Natural killer cell (primary cell): Measurements from ENCODE around the gene MAP3K9. TPM values are rescaled to one million over a fixed set of nuclear protein-coding genes. Genes with fewer than 3 reads are reported as not detected.

Experiments
- ATAC-seq, 3 donors: fragments of 150-1000 bp in 2 of 3; fragments of 200-7000 bp in 1 of 3; cut with Tn5 transposase; 1 replicate in 1 of 3; 2 replicates in 2 of 3; pipeline ENCODE4 v1.10.0; 2021; ENCODE audit warnings: mild to moderate bottlenecking in 2 of 3, moderate library complexity in 2 of 3
- DNase-seq, 2 donors: peaks; one replicate each; pipeline versions ENCODE4 v3.0.0 to v3.0.0-alpha.2; 2013 to 2021; ENCODE audit warnings: mixed read lengths in 1 of 2
- H3K27ac ChIP-seq: one replicate; pipeline ENCODE4 v1.5.1; 2013; ENCODE audit warnings: mild to moderate bottlenecking, low read length
- H3K27me3 ChIP-seq: one replicate; pipeline ENCODE4 v1.6.1; 2013; ENCODE audit warnings: low read length; ENCODE audit not compliant: control insufficient read depth, insufficient read depth
- H3K36me3 ChIP-seq: one replicate; pipeline ENCODE4 v1.6.1; 2013; ENCODE audit warnings: low read length; ENCODE audit not compliant: control insufficient read depth, insufficient read depth
- H3K4me1 ChIP-seq: one replicate; pipeline ENCODE4 v1.6.1; 2013; ENCODE audit warnings: low read length; ENCODE audit not compliant: control insufficient read depth, insufficient read depth
- H3K4me3 ChIP-seq: one replicate; pipeline ENCODE4 v1.5.1; 2013; ENCODE audit warnings: low read length
- H3K9me3 ChIP-seq: one replicate; pipeline ENCODE4 v1.6.1; 2013; ENCODE audit warnings: low read length; ENCODE audit not compliant: control insufficient read depth, insufficient read depth
- H3K27ac Mint-ChIP-seq, 2 donors: one replicate each; pipeline ENCODE4 v1.8.0; 2022; ENCODE audit warnings: mild to moderate bottlenecking in 2 of 2, mixed read lengths in 2 of 2, moderate library complexity in 1 of 2
- H3K27me3 Mint-ChIP-seq, 2 donors: one replicate each; pipeline ENCODE4 v1.8.0; 2022; ENCODE audit warnings: low read depth in 2 of 2, mixed read lengths in 2 of 2
- H3K36me3 Mint-ChIP-seq: one replicate; pipeline ENCODE4 v1.8.0; 2022; ENCODE audit warnings: mixed read lengths
- H3K4me1 Mint-ChIP-seq, 2 donors: one replicate each; pipeline ENCODE4 v1.8.0; 2022; ENCODE audit warnings: mixed read lengths in 2 of 2
- H3K4me3 Mint-ChIP-seq: one replicate; pipeline ENCODE4 v1.8.0; 2022; ENCODE audit warnings: mild to moderate bottlenecking, moderate library complexity, mixed read lengths
- H3K9me3 Mint-ChIP-seq, 2 donors: one replicate each; pipeline ENCODE4 v1.8.0; 2022; ENCODE audit warnings: mixed read lengths in 2 of 2
- WGBS: methylation state at CpG from one replicate; pipeline ENCODE4 v1.1.7; 2013; ENCODE audit warnings: missing lambda C conversion rate; ENCODE audit not compliant: insufficient coverage; 5-methylcytosine and 5-hydroxymethylcytosine counted together
- intact Hi-C: fragments of 100-400 bp; cut with micrococcal nuclease; formaldehyde crosslinking; loops from one replicate; pipeline ENCODE4 v1.14.2; 2022
- total RNA-seq, 4 donors: library from RNA; stranded (reverse); fragments of 120-200 nt in 1 of 4; gene quantifications; one replicate each; pipeline versions ENCODE4 v1.2.3 to v1.2.4, GENCODE V29; 2013 to 2022
- TF ChIP-seq, protein P1 (sequence below): fragments of 200-600 bp; IDR thresholded peaks from one replicate; pipeline ENCODE4 v1.8.0; 2022; ENCODE audit warnings: antibody characterized with exemption

MAP3K9 gene
- total RNA-seq, 3 donors from 2014 or later (not counting 1 experiment from before 2014, with no cell fraction given): 3.6 to 7.9 (median 3.8) TPM

DNA sequence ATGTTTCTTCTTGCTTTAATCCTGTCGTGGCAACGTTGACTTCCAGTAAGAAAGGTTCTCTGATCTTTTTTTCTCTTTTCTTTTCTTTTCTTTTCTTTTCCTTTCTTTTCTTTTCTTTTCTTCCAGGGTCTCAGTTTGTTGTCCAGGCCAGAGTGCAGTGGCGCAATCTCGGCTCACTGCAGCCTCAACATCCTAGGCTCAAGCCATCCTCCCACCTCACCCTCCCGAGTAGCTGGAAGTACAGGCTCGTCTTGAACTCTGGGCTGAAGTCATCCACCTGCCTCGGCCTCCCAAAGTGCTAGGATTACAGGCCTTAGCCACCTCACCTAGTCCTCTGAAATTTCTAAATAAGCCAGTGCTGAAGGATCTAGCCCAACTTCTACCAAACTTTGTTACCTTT is 1.3 kb upstream of the MAP3K9 start:
- no peaks in the 10 kb centered on the region for H3K36me3 ChIP-seq
- Mint-ChIP-seq H3K4me3 (no peak overlapping the region), H3K4me1 (peaks cover 12 to 17% of the 10 kb centered on the region in 2 donors), H3K27ac (no peak overlapping the region), H3K36me3 (no peaks in the 10 kb centered on the region), H3K9me3 (no peaks in the 10 kb centered on the region), H3K27me3 (peaks cover 12 to 27% of the 10 kb centered on the region in 2 donors)
- no peak for ATAC-seq
- no peak overlapping the region for H3K27ac ChIP-seq
- peaks cover 18% of the 10 kb centered on the region for H3K4me1 ChIP-seq
- no peak for DNase-seq
- TF ChIP-seq, protein P1, sequence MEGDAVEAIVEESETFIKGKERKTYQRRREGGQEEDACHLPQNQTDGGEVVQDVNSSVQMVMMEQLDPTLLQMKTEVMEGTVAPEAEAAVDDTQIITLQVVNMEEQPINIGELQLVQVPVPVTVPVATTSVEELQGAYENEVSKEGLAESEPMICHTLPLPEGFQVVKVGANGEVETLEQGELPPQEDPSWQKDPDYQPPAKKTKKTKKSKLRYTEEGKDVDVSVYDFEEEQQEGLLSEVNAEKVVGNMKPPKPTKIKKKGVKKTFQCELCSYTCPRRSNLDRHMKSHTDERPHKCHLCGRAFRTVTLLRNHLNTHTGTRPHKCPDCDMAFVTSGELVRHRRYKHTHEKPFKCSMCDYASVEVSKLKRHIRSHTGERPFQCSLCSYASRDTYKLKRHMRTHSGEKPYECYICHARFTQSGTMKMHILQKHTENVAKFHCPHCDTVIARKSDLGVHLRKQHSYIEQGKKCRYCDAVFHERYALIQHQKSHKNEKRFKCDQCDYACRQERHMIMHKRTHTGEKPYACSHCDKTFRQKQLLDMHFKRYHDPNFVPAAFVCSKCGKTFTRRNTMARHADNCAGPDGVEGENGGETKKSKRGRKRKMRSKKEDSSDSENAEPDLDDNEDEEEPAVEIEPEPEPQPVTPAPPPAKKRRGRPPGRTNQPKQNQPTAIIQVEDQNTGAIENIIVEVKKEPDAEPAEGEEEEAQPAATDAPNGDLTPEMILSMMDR: no peak
- intact Hi-C loops: no loop called here
- WGBS: 94% methylated on average over 7 of the region's 7 CpGs
- no peaks in the 10 kb centered on the region for H3K9me3 ChIP-seq
- H3K4me3 ChIP-seq: no peak overlapping the region
- no peaks in the 10 kb centered on the region for H3K27me3 ChIP-seq

DNA sequence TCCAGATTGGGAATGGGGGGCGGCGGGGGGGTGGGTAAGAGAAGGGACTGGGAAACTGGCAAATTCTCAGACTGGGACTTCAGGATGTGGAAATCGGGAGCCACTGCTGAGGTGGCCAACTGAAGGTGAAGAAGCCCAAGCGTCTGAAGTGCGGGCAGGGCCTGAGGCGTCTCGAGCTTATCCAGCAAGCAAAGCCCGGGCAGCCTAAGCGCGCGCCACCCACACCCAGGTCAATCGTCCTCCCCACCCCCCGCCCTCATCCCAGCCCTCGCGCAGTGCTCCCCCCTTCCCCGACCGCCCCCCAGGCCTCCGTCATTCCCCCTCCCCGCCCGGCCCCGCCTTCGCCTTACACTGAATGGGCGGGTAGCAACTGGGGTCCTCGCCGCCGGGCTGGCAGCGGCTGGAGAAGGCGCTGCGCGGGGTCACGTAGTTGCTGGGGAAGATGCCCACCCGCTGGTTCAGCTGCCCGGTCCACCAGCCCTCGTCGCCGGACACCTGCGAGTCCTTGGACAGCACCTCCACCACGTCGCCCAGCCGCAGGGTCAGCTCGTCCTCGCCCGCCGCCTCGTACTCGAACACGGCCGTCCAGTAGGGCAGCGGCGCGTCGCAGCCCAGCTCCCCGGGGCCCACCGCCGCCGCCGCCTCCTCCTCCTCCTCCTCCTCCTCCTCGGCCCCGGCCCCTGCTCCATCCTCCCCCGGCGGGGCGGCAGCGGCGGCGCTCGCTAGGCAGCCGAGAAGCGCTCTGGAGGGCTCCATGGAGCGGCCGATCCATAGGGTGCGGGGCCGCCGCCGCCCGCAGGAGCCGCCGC is 693 bp downstream of the MAP3K9 start:
- H3K27me3 ChIP-seq: no peaks in the 10 kb centered on the region
- intact Hi-C loops: no loop called here
- H3K36me3 ChIP-seq: no peaks in the 10 kb centered on the region
- ATAC-seq (peak in 2 of 3 donors; percentile 17 to 31), DNase-seq (peak in 1 of 2 donors; percentile 61)
- peak overlapping the region; percentile 34 for H3K27ac ChIP-seq
- TF ChIP-seq, protein P1: no peak
- peaks cover 12 to 31% of the 10 kb centered on the region in 2 donors for H3K27me3 Mint-ChIP-seq
- peaks cover 18% of the 10 kb centered on the region for H3K4me1 ChIP-seq
- peak overlapping the region in 1 of 2 donors; percentile 79 for H3K27ac Mint-ChIP-seq
- under 1% methylated on average over 68 of the region's 77 CpGs for WGBS
- H3K4me3 Mint-ChIP-seq: peak overlapping the region; percentile 73
- H3K9me3 ChIP-seq: no peaks in the 10 kb centered on the region
- peak overlapping the region; percentile 53 for H3K4me3 ChIP-seq
- H3K36me3 Mint-ChIP-seq: no peaks in the 10 kb centered on the region
- H3K9me3 Mint-ChIP-seq: no peaks in the 10 kb centered on the region
- peaks cover 12 to 17% of the 10 kb centered on the region in 2 donors for H3K4me1 Mint-ChIP-seq

DNA sequence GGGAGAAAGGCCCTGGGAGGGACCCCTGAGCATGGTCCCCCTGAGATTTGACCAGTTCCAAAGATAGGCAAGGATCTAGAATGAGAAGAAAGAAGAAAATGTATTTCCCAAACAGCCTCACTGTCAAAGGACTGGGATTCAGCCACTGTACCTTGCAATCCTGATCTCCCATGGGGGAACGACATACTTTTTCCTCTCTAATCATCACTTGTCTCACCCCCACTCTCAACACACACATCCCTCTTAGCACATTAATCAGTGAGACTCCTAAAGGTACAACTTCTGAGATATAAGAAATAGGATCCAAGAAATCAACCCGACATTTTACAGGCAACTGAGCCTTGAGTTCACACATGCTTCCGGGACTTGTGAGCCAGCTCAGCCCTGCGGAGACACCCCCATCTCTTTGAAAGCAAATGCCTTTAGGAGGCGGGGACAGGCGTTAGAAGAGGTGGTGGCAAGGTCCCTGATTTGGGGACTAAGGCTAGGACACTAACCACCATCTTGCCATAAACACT is 1.4 kb downstream of the MAP3K9 start:
- WGBS: 17% methylated on average over 6 of the region's 6 CpGs
- no peaks in the 10 kb centered on the region for H3K9me3 ChIP-seq
- Mint-ChIP-seq H3K27me3 (peaks cover 12 to 34% of the 10 kb centered on the region in 2 donors), H3K27ac (peak overlapping the region in 1 of 2 donors; percentile 79), H3K4me3 (peak overlapping the region; percentile 73), H3K4me1 (peaks cover 12 to 17% of the 10 kb centered on the region in 2 donors), H3K9me3 (no peaks in the 10 kb centered on the region), H3K36me3 (no peaks in the 10 kb centered on the region)
- TF ChIP-seq, protein P1: no peak
- H3K27ac ChIP-seq: peak overlapping the region; percentile 34
- H3K4me3 ChIP-seq: peak overlapping the region; percentile 53
- ATAC-seq (peak in 1 of 3 donors; percentile 15), DNase-seq (peak in 1 of 2 donors; percentile 76)
- intact Hi-C loops: no loop called here
- H3K4me1 ChIP-seq: peaks cover 18% of the 10 kb centered on the region
- H3K36me3 ChIP-seq: no peaks in the 10 kb centered on the region
- no peaks in the 10 kb centered on the region for H3K27me3 ChIP-seq
